Measurements from ENCODE around the gene NAP1L4. TPM values are rescaled to one million over a fixed set of nuclear protein-coding genes. Genes with fewer than 3 reads are reported as not detected.
A peak's percentile ranks its signal among the peaks of the same experiment; 100 is the strongest.

Gene NAP1L4
- total RNA-seq, 2 donors from 2014 or later: 45.9 to 57.7 TPM

GRCh38 chr11:2930704-2931419, 61.3 kb downstream of the NAP1L4 start:
- H3K27ac ChIP-seq: peak overlapping the region; percentile 47 to 77 (median 64)
- DNase-seq (peak; percentile 88 to 94 (median 90)), ATAC-seq (peak; percentile 82)
- no peaks in the 10 kb centered on the region for H3K9me3 ChIP-seq
- peaks cover 0 to 5% of the 10 kb centered on the region in 2 donors for H3K27me3 ChIP-seq
- no peaks in the 10 kb centered on the region for H3K36me3 ChIP-seq (replicated peaks in 1 of 2; ENCODE audit: insufficient read depth in 1 of 2, low read depth in 2 of 2)
- TF ChIP-seq POLR2A (IDR thresholded peaks at IDR 0.05): peak in 1 of 3 donors; percentile 21
- TF ChIP-seq CTCF (IDR thresholded peaks at IDR 0.05): peak; percentile 82 to 98 (median 95)
- 23 to 24% methylated on average over 9 to 21 of the region's 21 CpGs for WGBS, 2 donors
- H3K4me3 ChIP-seq: no peak overlapping the region
- intact Hi-C loops (cut with DNase I): no loop called here
- H3K4me1 ChIP-seq: peaks cover 33% of the 10 kb centered on the region

- H3K36me3 ChIP-seq (replicated peaks in 1 of 2; ENCODE audit: insufficient read depth in 1 of 2, low read depth in 2 of 2): no peaks in the 10 kb centered on the region
- H3K27me3 ChIP-seq: peaks cover 0 to 5% of the 10 kb centered on the region in 2 donors
- TF ChIP-seq CTCF (IDR thresholded peaks at IDR 0.05) (peak in 1 of 7 experiments; percentile 0), POLR2A (IDR thresholded peaks at IDR 0.05) (no peak)
- peak overlapping the region; percentile 47 to 77 (median 64) for H3K27ac ChIP-seq
- DNase-seq: peak; percentile 37 to 74 (median 46)
- H3K9me3 ChIP-seq: no peaks in the 10 kb centered on the region
- 1 to 6% methylated on average over 17 to 46 of the region's 47 CpGs for WGBS, 2 donors
- ATAC-seq: peak; percentile 12
- intact Hi-C loops (cut with DNase I): no loop called here
- H3K4me3 ChIP-seq: no peak overlapping the region
- peaks cover 33% of the 10 kb centered on the region for H3K4me1 ChIP-seq
Measured at GRCh38 chr11:2929950-2930703, 62.0 kb downstream of the NAP1L4 start.

- peak overlapping the region; percentile 47 to 77 (median 64) for H3K27ac ChIP-seq
- peaks cover 0 to 5% of the 10 kb centered on the region in 2 donors for H3K27me3 ChIP-seq
Measured at GRCh38 chr11:2929531-2929949, 62.6 kb downstream of the NAP1L4 start.

More at GRCh38 chr11:2929531-2929949, 62.6 kb downstream of the NAP1L4 start:
- intact Hi-C loops (cut with DNase I): no loop called here
- Histone ChIP-seq H3K9me3 (no peaks in the 10 kb centered on the region), H3K36me3 (replicated peaks in 1 of 2; ENCODE audit: insufficient read depth in 1 of 2, low read depth in 2 of 2) (no peaks in the 10 kb centered on the region), H3K4me3 (no peak overlapping the region), H3K4me1 (peaks cover 33% of the 10 kb centered on the region)
- no peak for TF ChIP-seq POLR2A (IDR thresholded peaks at IDR 0.05)
- TF ChIP-seq CTCF (IDR thresholded peaks at IDR 0.05): no peak
- 1% methylated on average over 47 of the region's 48 CpGs; no CpG with 5 or more reads in 1 of the 2 donors for WGBS, 2 donors
- ATAC-seq: peak; percentile 22
- DNase-seq: peak; percentile 55 to 83 (median 72)
